Transverse colon (tissue), 4 donors: ENCODE data around the gene MEPCE.

Experiments
- CTCF ChIP-seq, 5 experiments: fragments of 200-600 bp in 3 of 5; fragments of 450-650 bp in 2 of 5; sonication (generic) in 3 of 5; IDR thresholded peaks; 1 replicate in 2 of 5; 2 replicates in 3 of 5; pipeline ENCODE4 v1.5.1; 2016 to 2017; ENCODE audit warnings: antibody characterized with exemption in 5 of 5, inconsistent platforms in 3 of 5, mild to moderate bottlenecking in 2 of 5, moderate library complexity in 1 of 5
- EP300 ChIP-seq: sonication (generic); formaldehyde crosslinking; IDR thresholded peaks from one replicate; pipeline ENCODE4 v1.6.1; 2017; ENCODE audit warnings: antibody characterized with exemption, low read depth
- POLR2A ChIP-seq: fragments of 450-650 bp; IDR thresholded peaks from one replicate; pipeline ENCODE4 v1.6.1; 2016; ENCODE audit warnings: antibody characterized with exemption, mild to moderate bottlenecking, moderate library complexity
- POLR2AphosphoS5 ChIP-seq, 3 donors: sonication (generic); formaldehyde crosslinking; IDR thresholded peaks; one replicate each; pipeline ENCODE4 v1.6.1; 2016; ENCODE audit warnings: antibody characterized with exemption in 3 of 3

DNA sequence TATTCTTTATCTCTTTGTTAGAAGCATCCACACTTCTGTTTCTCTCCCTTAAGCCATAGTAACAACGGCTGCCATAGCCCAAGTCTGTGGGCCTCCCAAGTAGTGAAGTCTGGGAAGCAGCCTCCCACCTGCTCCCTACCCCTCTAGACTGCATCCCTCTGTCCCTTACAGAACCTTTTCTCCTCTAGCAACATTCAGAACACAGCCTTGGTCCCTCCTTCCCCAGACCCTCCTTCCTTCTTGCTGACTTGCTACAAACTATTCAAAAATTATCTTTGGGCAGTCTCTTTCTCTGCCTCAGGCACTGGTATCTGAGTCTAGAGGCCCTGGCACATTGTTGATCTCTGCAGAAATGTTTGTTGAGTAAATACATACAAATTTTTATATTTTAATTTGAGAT is 51.8 kb downstream of the MEPCE start:
- TF ChIP-seq CTCF (IDR thresholded peaks at IDR 0.05) = no peak
- no peak for TF ChIP-seq POLR2AphosphoS5 (IDR thresholded peaks at IDR 0.05)
- TF ChIP-seq POLR2A = no peak
- TF ChIP-seq EP300 = no peak
